ENCODE results near the gene RBKS. TPM values are rescaled to one million over a fixed set of nuclear protein-coding genes. Genes with fewer than 3 reads are reported as not detected.

Gene RBKS
- total RNA-seq, 4 donors from 2014 or later, result 1.6 to 5.4 (median 3.3) TPM

DNA sequence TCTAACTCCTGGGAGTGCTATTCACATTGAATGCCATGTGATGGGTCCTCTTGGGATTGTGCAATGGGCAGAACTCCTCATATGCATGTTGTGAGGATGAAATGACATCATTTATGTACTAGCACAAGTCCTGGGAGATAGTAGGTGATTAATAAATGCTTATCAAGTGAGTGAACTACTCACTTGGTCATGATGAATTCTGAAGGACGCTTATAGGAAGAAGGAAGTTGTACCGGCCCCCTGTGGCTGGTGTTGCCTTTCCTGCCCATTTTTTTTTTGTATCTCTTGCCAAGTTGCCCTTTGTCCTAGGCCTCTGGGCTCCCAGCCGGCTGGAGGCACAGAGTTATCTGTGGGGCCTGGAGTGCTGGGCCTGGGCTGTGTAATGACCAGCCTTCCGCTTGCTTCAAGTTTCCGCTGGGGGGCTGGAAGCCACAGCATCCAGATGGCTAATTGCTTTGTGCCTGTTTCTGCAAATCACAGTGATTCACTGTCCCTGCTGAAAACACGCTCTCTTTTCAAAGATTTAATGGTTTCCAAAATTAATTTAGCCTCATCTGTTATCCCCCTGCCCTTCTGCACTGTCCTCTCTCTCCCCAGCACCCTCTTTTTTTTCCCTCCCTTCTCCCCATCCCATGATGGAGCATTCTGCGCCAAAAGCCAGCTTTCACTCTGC, 152.4 kb downstream of the RBKS start:
- Histone ChIP-seq H3K27me3 (no peaks in the 10 kb centered on the region), H3K27ac (peak overlapping the region; percentile 36 to 55)
- intact Hi-C loops (cut with DNase I; ENCODE audit: low total_unique reads), result no loop called here

DNA sequence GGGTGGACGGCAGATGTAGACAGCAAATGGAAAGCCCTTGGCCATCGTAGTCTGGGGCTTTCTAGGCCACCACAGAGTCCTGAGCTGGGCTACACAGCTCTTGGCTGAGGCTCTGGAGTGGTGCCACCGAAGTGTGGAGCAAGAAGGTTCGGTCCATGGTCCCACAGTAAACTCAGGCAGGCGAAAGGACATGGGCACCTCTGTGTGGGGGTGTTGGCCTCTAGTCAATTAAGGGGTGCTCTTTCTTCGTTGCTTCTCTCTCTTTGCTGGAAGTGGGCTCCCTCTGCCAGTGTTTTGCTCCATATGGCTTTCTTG, 153.3 kb downstream of the RBKS start:
- no peak for DNase-seq
- intact Hi-C loops (cut with DNase I; ENCODE audit: low total_unique reads), result no loop called here

More for the DNA sequence above, 152.4 kb downstream of the RBKS start:
- DNase-seq, result peak in 1 of 2 donors; percentile 43
- no peak for TF ChIP-seq POLR2A (IDR thresholded peaks at IDR 0.05)
- TF ChIP-seq, protein P1, sequence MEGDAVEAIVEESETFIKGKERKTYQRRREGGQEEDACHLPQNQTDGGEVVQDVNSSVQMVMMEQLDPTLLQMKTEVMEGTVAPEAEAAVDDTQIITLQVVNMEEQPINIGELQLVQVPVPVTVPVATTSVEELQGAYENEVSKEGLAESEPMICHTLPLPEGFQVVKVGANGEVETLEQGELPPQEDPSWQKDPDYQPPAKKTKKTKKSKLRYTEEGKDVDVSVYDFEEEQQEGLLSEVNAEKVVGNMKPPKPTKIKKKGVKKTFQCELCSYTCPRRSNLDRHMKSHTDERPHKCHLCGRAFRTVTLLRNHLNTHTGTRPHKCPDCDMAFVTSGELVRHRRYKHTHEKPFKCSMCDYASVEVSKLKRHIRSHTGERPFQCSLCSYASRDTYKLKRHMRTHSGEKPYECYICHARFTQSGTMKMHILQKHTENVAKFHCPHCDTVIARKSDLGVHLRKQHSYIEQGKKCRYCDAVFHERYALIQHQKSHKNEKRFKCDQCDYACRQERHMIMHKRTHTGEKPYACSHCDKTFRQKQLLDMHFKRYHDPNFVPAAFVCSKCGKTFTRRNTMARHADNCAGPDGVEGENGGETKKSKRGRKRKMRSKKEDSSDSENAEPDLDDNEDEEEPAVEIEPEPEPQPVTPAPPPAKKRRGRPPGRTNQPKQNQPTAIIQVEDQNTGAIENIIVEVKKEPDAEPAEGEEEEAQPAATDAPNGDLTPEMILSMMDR (IDR thresholded peaks at IDR 0.05), result no peak
- Histone ChIP-seq H3K4me3 (no peak overlapping the region), H3K9me3 (no peaks in the 10 kb centered on the region), H3K36me3 (no peaks in the 10 kb centered on the region), H3K4me1 (no peaks in the 10 kb centered on the region)

DNA sequence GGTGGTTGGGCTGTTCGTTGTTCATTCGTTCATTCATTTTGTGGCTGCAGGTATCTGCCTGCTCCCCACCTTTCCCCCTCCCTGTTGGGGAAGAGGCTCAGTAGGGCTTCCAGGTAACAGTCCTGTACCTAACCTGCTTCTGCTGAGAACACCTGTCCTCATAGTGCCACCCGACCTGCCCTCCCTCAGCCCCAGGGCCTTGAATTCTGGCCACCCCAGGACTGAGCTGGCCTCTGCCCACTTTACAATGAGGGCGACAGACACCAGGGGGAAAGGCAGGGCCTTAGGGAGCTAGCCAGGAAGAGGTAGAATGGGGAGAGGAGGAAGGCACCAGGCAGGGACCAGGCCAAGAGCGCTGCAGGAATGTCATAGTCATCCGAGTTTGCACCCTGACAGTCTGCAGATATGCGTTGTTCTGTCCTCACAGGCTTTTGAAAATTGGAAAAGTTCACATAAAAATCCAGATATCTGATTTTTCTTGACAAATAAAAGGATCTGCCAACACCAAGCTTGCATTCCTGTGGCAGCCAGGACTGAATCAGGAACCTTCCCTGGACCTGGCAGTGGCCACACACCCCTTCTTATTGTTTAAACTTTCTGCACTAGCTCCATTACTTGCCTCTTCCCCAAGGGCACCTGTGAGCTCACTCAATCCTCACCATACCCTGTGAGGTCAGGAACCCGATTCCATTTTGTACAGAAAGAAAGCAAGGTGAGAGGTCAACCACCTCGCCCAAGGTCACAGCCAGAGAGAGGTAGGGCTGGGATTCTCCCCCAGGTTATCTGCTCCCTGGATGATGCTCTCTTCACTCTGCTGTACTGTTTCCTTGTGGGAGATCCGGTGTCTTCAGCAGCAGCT, 153.9 kb downstream of the RBKS start:
- TF ChIP-seq, protein P1 (IDR thresholded peaks at IDR 0.05), result no peak
- TF ChIP-seq POLR2A (IDR thresholded peaks at IDR 0.05), result no peak
- peak overlapping the region; percentile 79 to 84 for H3K27ac ChIP-seq
- no peaks in the 10 kb centered on the region for H3K36me3 ChIP-seq
- no peak for DNase-seq
- intact Hi-C loops (cut with DNase I; ENCODE audit: low total_unique reads), result no loop called here
- H3K4me1 ChIP-seq, result no peaks in the 10 kb centered on the region
- H3K4me3 ChIP-seq, result peak overlapping the region; percentile 38 to 47
- H3K9me3 ChIP-seq, result no peaks in the 10 kb centered on the region
- no peaks in the 10 kb centered on the region for H3K27me3 ChIP-seq

More for the DNA sequence above, 153.3 kb downstream of the RBKS start:
- Histone ChIP-seq H3K27ac (peak overlapping the region; percentile 79 to 84), H3K27me3 (no peaks in the 10 kb centered on the region), H3K4me1 (no peaks in the 10 kb centered on the region), H3K9me3 (no peaks in the 10 kb centered on the region), H3K4me3 (no peak overlapping the region), H3K36me3 (no peaks in the 10 kb centered on the region)
- TF ChIP-seq POLR2A (IDR thresholded peaks at IDR 0.05), result no peak
- TF ChIP-seq, protein P1 (IDR thresholded peaks at IDR 0.05), result no peak

DNA sequence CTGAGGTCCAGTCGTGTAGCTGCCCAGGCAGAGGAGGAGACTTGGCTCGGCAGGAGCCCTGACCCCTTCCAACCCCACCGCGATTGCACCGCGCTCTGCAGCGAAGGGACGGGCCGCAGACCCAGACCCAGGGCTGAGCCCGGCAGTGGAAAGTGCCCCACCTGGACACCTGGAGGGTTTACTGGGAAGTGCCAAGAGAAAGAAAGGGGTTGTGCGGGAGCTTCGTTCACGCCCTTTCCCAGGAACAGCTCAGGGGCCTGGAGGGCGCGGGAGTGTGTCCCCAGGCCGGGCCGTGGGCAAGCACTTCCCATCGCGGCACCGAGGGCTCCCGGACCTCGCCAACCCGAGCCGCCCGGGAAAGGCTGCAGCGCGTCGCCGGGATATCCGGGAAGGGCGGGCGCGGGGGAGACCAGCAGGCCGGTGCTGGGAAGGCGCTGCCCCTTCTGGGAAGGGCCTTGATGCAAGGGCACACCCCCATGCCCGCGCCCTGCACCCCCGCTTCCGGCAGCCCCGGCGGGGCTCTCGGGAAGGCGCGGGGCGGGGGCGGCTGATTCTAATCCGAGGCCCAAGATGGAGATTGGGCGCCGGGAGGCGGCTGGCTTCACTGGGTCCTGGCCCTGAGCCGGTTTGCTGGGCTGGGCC, 154.8 kb downstream of the RBKS start:
- H3K27me3 ChIP-seq, result no peaks in the 10 kb centered on the region
- peak overlapping the region; percentile 79 to 84 for H3K27ac ChIP-seq
- peak; percentile 76 to 78 for DNase-seq
- no peaks in the 10 kb centered on the region for H3K36me3 ChIP-seq
- peak in 1 of 2 donors; percentile 59 for TF ChIP-seq POLR2A (IDR thresholded peaks at IDR 0.05)
- TF ChIP-seq, protein P1 (IDR thresholded peaks at IDR 0.05), result no peak
- intact Hi-C loops (cut with DNase I; ENCODE audit: low total_unique reads), result no loop called here
- no peaks in the 10 kb centered on the region for H3K4me1 ChIP-seq
- H3K9me3 ChIP-seq, result no peaks in the 10 kb centered on the region
- peak overlapping the region; percentile 38 to 47 for H3K4me3 ChIP-seq
